KG1 (cell line): ENCODE measurements around the gene PHLDA2.

Source experiments
- DNase-seq: peaks from one replicate; lab custom pipeline; 2025; lab: John Stamatoyannopoulos, UW

Gene PHLDA2

GRCh38 chr11:2928605-2929530 is at the start of gene PHLDA2:
Gene PHLDA2 (minus strand): TSS chr11:2929420. CDS start chr11:2929364, 56 bp downstream.
- no peak for DNase-seq

- DNase-seq = no peak
These were observed 47.9 kb upstream of the PHLDA2 start for GRCh38 chr11:2977113-2977512.

- DNase-seq = no peak
These were observed 47.3 kb upstream of the PHLDA2 start for GRCh38 chr11:2976294-2977063.

- no peak for DNase-seq
These were observed 46.4 kb upstream of the PHLDA2 start for GRCh38 chr11:2975594-2975993.

GRCh38 chr11:2974272-2974671 is 45.1 kb upstream of the PHLDA2 start:
- DNase-seq = no peak

GRCh38 chr11:2968341-2968900 is 39.2 kb upstream of the PHLDA2 start:
- no peak for DNase-seq

- DNase-seq = no peak
These were observed 35.6 kb upstream of the PHLDA2 start for GRCh38 chr11:2964782-2965181.

- DNase-seq = no peak
These were observed 34.5 kb upstream of the PHLDA2 start for GRCh38 chr11:2963761-2964160.

GRCh38 chr11:2963112-2963754 is 34.0 kb upstream of the PHLDA2 start:
- no peak for DNase-seq

GRCh38 chr11:2961080-2961479 is 31.9 kb upstream of the PHLDA2 start:
- no peak for DNase-seq

- no peak for DNase-seq
These were observed 30.9 kb upstream of the PHLDA2 start for GRCh38 chr11:2960139-2960538.

- DNase-seq = no peak
These were observed 29.0 kb upstream of the PHLDA2 start for GRCh38 chr11:2958251-2958650.

GRCh38 chr11:2955906-2956476 is 26.8 kb upstream of the PHLDA2 start:
- DNase-seq = no peak

- DNase-seq = no peak
These were observed 25.0 kb upstream of the PHLDA2 start for GRCh38 chr11:2954263-2954662.

- DNase-seq = no peak
These were observed 23.1 kb upstream of the PHLDA2 start for GRCh38 chr11:2952290-2952689.

- DNase-seq = no peak
These were observed 22.3 kb upstream of the PHLDA2 start for GRCh38 chr11:2951231-2952110.

- no peak for DNase-seq
These were observed 21.6 kb upstream of the PHLDA2 start for GRCh38 chr11:2950825-2951224.

- no peak for DNase-seq
These were observed 20.7 kb upstream of the PHLDA2 start for GRCh38 chr11:2949920-2950319.

- no peak for DNase-seq
These were observed 18.5 kb upstream of the PHLDA2 start for GRCh38 chr11:2947744-2948143.

- no peak for DNase-seq
These were observed 16.6 kb upstream of the PHLDA2 start for GRCh38 chr11:2945757-2946287.
